H9 (cell line): ENCODE measurements around the gene METTL25B. TPM values are rescaled to one million over a fixed set of nuclear protein-coding genes. Genes with fewer than 3 reads are reported as not detected.
A peak's percentile ranks its signal among the peaks of the same experiment; 100 is the strongest.

Experiments
- DNase-seq: peaks from one replicate; pipeline ENCODE4 v3.0.0-alpha.2; 2017
- H2AFZ ChIP-seq: one replicate; pipeline ENCODE4 v1.6.1; 2013; ENCODE audit warnings: mild to moderate bottlenecking, low read length, control low read depth, moderate library complexity
- H2AK5ac ChIP-seq: 2 replicates; pipeline ENCODE4 v1.6.1; 2013; ENCODE audit warnings: low read length, control low read depth, mixed read lengths; ENCODE audit not compliant: insufficient read length
- H2BK120ac ChIP-seq: one replicate; pipeline ENCODE4 v1.6.1; 2013; ENCODE audit warnings: low read depth, mild to moderate bottlenecking, low read length, control low read depth, inconsistent platforms; ENCODE audit not compliant: poor library complexity, severe bottlenecking
- H2BK12ac ChIP-seq: 2 replicates; pipeline ENCODE4 v1.6.1; 2013; ENCODE audit warnings: low read length, control low read depth, mixed read lengths, low read depth; ENCODE audit not compliant: insufficient read length
- H2BK15ac ChIP-seq: 2 replicates; pipeline ENCODE4 v1.6.1; 2013; ENCODE audit warnings: low read depth, low read length, control low read depth
- H2BK20ac ChIP-seq: one replicate; pipeline ENCODE4 v1.6.1; 2013; ENCODE audit warnings: low read depth, mild to moderate bottlenecking, low read length, control low read depth, inconsistent platforms; ENCODE audit not compliant: poor library complexity, severe bottlenecking
- H2BK5ac ChIP-seq: 2 replicates; pipeline ENCODE4 v1.6.1; 2013; ENCODE audit warnings: low read length, control low read depth, mixed read lengths; ENCODE audit not compliant: insufficient read length
- H3K14ac ChIP-seq: 2 replicates; pipeline ENCODE4 v1.6.1; 2013; ENCODE audit warnings: low read length, control low read depth; ENCODE audit not compliant: insufficient read depth
- H3K18ac ChIP-seq: 2 replicates; pipeline ENCODE4 v1.6.1; 2013; ENCODE audit warnings: low read depth, mild to moderate bottlenecking, mixed read lengths, low read length, control low read depth; ENCODE audit not compliant: insufficient read length
- H3K23ac ChIP-seq: 2 replicates; pipeline ENCODE4 v1.6.1; 2013; ENCODE audit warnings: low read length, control low read depth, mixed read lengths, low read depth; ENCODE audit not compliant: insufficient read length
- H3K23me2 ChIP-seq: 2 replicates; pipeline ENCODE4 v1.6.1; 2013; ENCODE audit warnings: low read depth, mild to moderate bottlenecking, mixed read lengths, low read length, control low read depth; ENCODE audit not compliant: insufficient read length, poor library complexity, severe bottlenecking
- H3K27ac ChIP-seq: 2 replicates; pipeline ENCODE4 v1.5.1; 2013; ENCODE audit warnings: low read length, control low read depth, mixed read lengths, low read depth; ENCODE audit not compliant: insufficient read length
- H3K27me3 ChIP-seq: 2 replicates; pipeline ENCODE4 v1.6.1; 2013; ENCODE audit warnings: low read length, control low read depth, inconsistent platforms; ENCODE audit not compliant: insufficient read depth
- H3K4ac ChIP-seq: 2 replicates; pipeline ENCODE4 v1.6.1; 2013; ENCODE audit warnings: low read depth, mild to moderate bottlenecking, control low read depth, inconsistent platforms, low read length, moderate library complexity
- H3K4me1 ChIP-seq: 2 replicates; pipeline ENCODE4 v1.6.1; 2013; ENCODE audit warnings: low read length, control low read depth, inconsistent platforms; ENCODE audit not compliant: insufficient read depth
- H3K4me2 ChIP-seq: 2 replicates; pipeline ENCODE4 v1.6.1; 2013; ENCODE audit warnings: low read length, control low read depth, mixed read lengths; ENCODE audit not compliant: insufficient read length, insufficient read depth
- H3K56ac ChIP-seq: 2 replicates; pipeline ENCODE4 v1.6.1; 2013; ENCODE audit warnings: low read depth, mild to moderate bottlenecking, mixed read lengths, low read length, control low read depth; ENCODE audit not compliant: insufficient read length
- H3K79me1 ChIP-seq: 2 replicates; pipeline ENCODE4 v1.6.1; 2013; ENCODE audit warnings: low read depth, mild to moderate bottlenecking, moderate library complexity, low read length, control low read depth, inconsistent platforms; ENCODE audit not compliant: insufficient read depth, poor library complexity, severe bottlenecking
- H3K79me2 ChIP-seq: 2 replicates; pipeline ENCODE4 v1.6.1; 2013; ENCODE audit warnings: low read length, control low read depth, inconsistent platforms; ENCODE audit not compliant: insufficient read depth
- H3K9ac ChIP-seq: 2 replicates; pipeline ENCODE4 v1.6.1; 2013; ENCODE audit warnings: low read length, control low read depth, mixed read lengths; ENCODE audit not compliant: insufficient read length; ENCODE audit errors: extremely low read depth
- H3K9me3 ChIP-seq: one replicate; pipeline ENCODE4 v1.6.1; 2013; ENCODE audit warnings: low read depth, low read length, inconsistent platforms; ENCODE audit not compliant: control insufficient read depth
- H3T11ph ChIP-seq: one replicate; pipeline ENCODE4 v1.6.1; 2013; ENCODE audit warnings: mild to moderate bottlenecking, low read length, control low read depth, inconsistent platforms
- H4K20me1 ChIP-seq: one replicate; pipeline ENCODE4 v1.6.1; 2013; ENCODE audit not compliant: control insufficient read depth, insufficient read length, insufficient read depth
- H4K5ac ChIP-seq: 2 replicates; pipeline ENCODE4 v1.6.1; 2013; ENCODE audit warnings: low read depth, mild to moderate bottlenecking, mixed read lengths, low read length, control low read depth; ENCODE audit not compliant: insufficient read length
- H4K8ac ChIP-seq: replicated peaks from 2 replicates; pipeline ENCODE4 v1.6.1; 2013; ENCODE audit warnings: low read length, control low read depth, mixed read lengths, low read depth; ENCODE audit not compliant: insufficient read length
- H4K91ac ChIP-seq: 2 replicates; pipeline ENCODE4 v1.6.1; 2013; ENCODE audit warnings: low read depth, mild to moderate bottlenecking, moderate library complexity, mixed read lengths, low read length, control low read depth; ENCODE audit not compliant: insufficient read length
- H3K27ac Mint-ChIP-seq, 3 experiments: 2 replicates in 2 of 3; 3 replicates in 1 of 3; pipeline ENCODE4 v1.8.0; 2020 to 2021; ENCODE audit warnings: mixed read lengths in 3 of 3, mild to moderate bottlenecking in 1 of 3, moderate library complexity in 1 of 3
- H3K27me3 Mint-ChIP-seq: 2 replicates; pipeline ENCODE4 v1.8.0; 2021; ENCODE audit warnings: low read depth, mild to moderate bottlenecking, moderate library complexity, mixed read lengths
- H3K36me3 Mint-ChIP-seq, 3 experiments: 2 replicates in 2 of 3; 3 replicates in 1 of 3; pipeline ENCODE4 v1.8.0; 2020 to 2021; ENCODE audit warnings: low read depth in 3 of 3, mixed read lengths in 3 of 3; ENCODE audit not compliant: insufficient read depth in 1 of 3
- H3K4me1 Mint-ChIP-seq, 2 experiments: 2 replicates each; pipeline ENCODE4 v1.8.0; 2020; ENCODE audit warnings: mixed read lengths in 2 of 2
- H3K4me3 Mint-ChIP-seq, 2 experiments: 2 replicates in 1 of 2; 3 replicates in 1 of 2; pipeline ENCODE4 v1.8.0; 2020 to 2021; ENCODE audit warnings: mild to moderate bottlenecking in 2 of 2, mixed read lengths in 2 of 2, moderate library complexity in 1 of 2
- H3K9me3 Mint-ChIP-seq, 2 experiments: 2 replicates in 1 of 2; 3 replicates in 1 of 2; pipeline ENCODE4 v1.8.0; 2020; ENCODE audit warnings: mild to moderate bottlenecking in 2 of 2, mixed read lengths in 2 of 2, moderate library complexity in 1 of 2
- WGBS: extraction: QIAGEN DNeasy Blood & Tissue Kit; methylation state at CpG from one replicate; pipeline ENCODE4 v1.1.7; 2013; ENCODE audit warnings: missing lambda C conversion rate, low lambda C conversion rate, mixed read lengths; ENCODE audit not compliant: insufficient read length; ENCODE audit errors: extremely low coverage; 5-methylcytosine and 5-hydroxymethylcytosine counted together
- total RNA-seq: library from RNA; stranded (reverse); gene quantifications from 2 replicates; pipeline ENCODE4 v1.2.1, GENCODE V29; 2021
- TF ChIP-seq, protein P1 (sequence below): fragments of 200-600 bp; sonication (generic); conservative IDR thresholded peaks from 3 replicates; pipeline ENCODE4 v1.8.0; 2021; ENCODE audit warnings: antibody characterized with exemption, mild to moderate bottlenecking

The METTL25B gene
- total RNA-seq, 1 experiment from 2014 or later, result 26.2 TPM

DNA sequence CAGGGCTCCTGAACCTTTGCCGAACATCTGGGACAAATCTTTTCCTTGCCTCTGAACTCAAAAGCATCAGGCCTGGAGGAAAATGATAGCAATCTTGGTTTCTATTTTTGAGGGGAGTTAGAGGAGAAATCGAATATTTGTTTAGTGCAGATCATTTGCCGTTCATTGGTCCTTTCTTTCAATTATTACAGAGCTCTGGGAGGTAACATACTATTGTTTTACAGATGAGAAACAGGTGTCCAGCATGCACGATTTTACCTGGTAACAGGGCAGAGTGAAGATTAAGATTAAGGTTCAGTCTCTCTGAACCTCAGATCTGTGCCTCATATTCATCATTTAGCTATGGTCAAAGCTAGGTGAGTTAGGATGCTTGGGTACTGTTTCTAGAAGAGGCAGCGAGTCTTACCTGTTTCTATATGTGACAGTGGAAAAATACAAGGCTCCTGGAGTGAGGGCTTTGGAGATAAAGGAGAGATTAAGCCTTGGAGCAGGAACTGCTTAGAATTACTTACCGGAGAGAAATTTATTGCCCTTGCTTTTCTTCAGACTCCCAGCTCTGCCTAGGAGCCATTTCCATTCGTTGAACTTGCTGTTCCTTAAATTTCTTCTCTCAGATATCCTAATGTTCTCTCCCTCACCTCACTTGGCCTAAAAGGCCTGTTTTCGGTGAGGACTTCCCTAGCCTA lies 40.5 kb downstream of the METTL25B start:
- TF ChIP-seq, protein P1, sequence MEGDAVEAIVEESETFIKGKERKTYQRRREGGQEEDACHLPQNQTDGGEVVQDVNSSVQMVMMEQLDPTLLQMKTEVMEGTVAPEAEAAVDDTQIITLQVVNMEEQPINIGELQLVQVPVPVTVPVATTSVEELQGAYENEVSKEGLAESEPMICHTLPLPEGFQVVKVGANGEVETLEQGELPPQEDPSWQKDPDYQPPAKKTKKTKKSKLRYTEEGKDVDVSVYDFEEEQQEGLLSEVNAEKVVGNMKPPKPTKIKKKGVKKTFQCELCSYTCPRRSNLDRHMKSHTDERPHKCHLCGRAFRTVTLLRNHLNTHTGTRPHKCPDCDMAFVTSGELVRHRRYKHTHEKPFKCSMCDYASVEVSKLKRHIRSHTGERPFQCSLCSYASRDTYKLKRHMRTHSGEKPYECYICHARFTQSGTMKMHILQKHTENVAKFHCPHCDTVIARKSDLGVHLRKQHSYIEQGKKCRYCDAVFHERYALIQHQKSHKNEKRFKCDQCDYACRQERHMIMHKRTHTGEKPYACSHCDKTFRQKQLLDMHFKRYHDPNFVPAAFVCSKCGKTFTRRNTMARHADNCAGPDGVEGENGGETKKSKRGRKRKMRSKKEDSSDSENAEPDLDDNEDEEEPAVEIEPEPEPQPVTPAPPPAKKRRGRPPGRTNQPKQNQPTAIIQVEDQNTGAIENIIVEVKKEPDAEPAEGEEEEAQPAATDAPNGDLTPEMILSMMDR, result no peak
- WGBS, result no CpG with 5 or more reads among the region's 8 CpGs

More for the DNA sequence above, 40.5 kb downstream of the METTL25B start:
- Mint-ChIP-seq H3K9me3 (no peaks in the 10 kb centered on the region), H3K36me3 (peaks cover 12 to 38% (median 27%) of the 10 kb centered on the region in 3 experiments), H3K4me1 (peaks cover 31 to 40% of the 10 kb centered on the region in 2 experiments), H3K27ac (peak overlapping the region in 2 of 3 experiments; percentile 16 to 85; a peak in 4 of 7 replicates), H3K4me3 (no peak overlapping the region), H3K27me3 (no peaks in the 10 kb centered on the region)
- peaks cover 35% of the 10 kb centered on the region for H3K79me2 ChIP-seq
- H3K23me2 ChIP-seq, result peaks cover 17% of the 10 kb centered on the region
- H3K4me2 ChIP-seq, result peak overlapping the region; percentile 93
- H4K91ac ChIP-seq, result no peak overlapping the region
- H3K4me1 ChIP-seq, result no peaks in the 10 kb centered on the region; the same call in 1 of the 2 replicates
- H3K79me1 ChIP-seq, result peaks cover 14% of the 10 kb centered on the region
- peak overlapping the region; percentile 88 for H3K9ac ChIP-seq
- no peak overlapping the region for H2AFZ ChIP-seq
- no peak overlapping the region for H2AK5ac ChIP-seq
- no peak overlapping the region for H2BK12ac ChIP-seq
- H3K18ac ChIP-seq, result no peak overlapping the region
- no peak overlapping the region for H3K14ac ChIP-seq
- H2BK120ac ChIP-seq, result no peak overlapping the region
- H3K23ac ChIP-seq, result no peak overlapping the region
- H3K4ac ChIP-seq, result no peak overlapping the region
- H2BK20ac ChIP-seq, result no peak overlapping the region
- no peaks in the 10 kb centered on the region for H3K9me3 ChIP-seq
- no peak overlapping the region for H2BK15ac ChIP-seq
- H4K8ac ChIP-seq, result no peak overlapping the region
- H3K27ac ChIP-seq, result no peak overlapping the region
- no peak overlapping the region for H3T11ph ChIP-seq
- H4K5ac ChIP-seq, result no peak overlapping the region
- no peak for DNase-seq
- no peak overlapping the region for H3K56ac ChIP-seq
- no peak overlapping the region for H2BK5ac ChIP-seq
- H4K20me1 ChIP-seq, result no peaks in the 10 kb centered on the region
- H3K27me3 ChIP-seq, result no peaks in the 10 kb centered on the region
